Osteocyte (in vitro differentiated cells): ENCODE measurements around the gene TNFAIP2. TPM values are rescaled to one million over a fixed set of nuclear protein-coding genes. Genes with fewer than 3 reads are reported as not detected.

Experiments used
- DNase-seq: peaks from one replicate; pipeline ENCODE4 v3.0.0; 2021; ENCODE audit warnings: mixed read lengths; ENCODE audit not compliant: unreplicated experiment; ENCODE audit errors: extremely low spot score
- H3K27ac Mint-ChIP-seq: one replicate; pipeline ENCODE4 v1.8.0; 2021; ENCODE audit warnings: mild to moderate bottlenecking, mixed read lengths; ENCODE audit not compliant: unreplicated experiment
- H3K27me3 Mint-ChIP-seq: one replicate; pipeline ENCODE4 v1.8.0; 2021; ENCODE audit warnings: mixed read lengths; ENCODE audit not compliant: unreplicated experiment
- H3K36me3 Mint-ChIP-seq: one replicate; pipeline ENCODE4 v1.8.0; 2021; ENCODE audit warnings: mixed read lengths; ENCODE audit not compliant: unreplicated experiment
- H3K4me1 Mint-ChIP-seq: one replicate; pipeline ENCODE4 v1.8.0; 2021; ENCODE audit warnings: mixed read lengths; ENCODE audit not compliant: unreplicated experiment
- H3K4me3 Mint-ChIP-seq: one replicate; pipeline ENCODE4 v1.8.0; 2021; ENCODE audit warnings: mild to moderate bottlenecking, moderate library complexity, mixed read lengths; ENCODE audit not compliant: unreplicated experiment
- H3K9me3 Mint-ChIP-seq: one replicate; pipeline ENCODE4 v1.8.0; 2021; ENCODE audit warnings: mixed read lengths; ENCODE audit not compliant: unreplicated experiment
- CTCF ChIP-seq: fragments of 200-600 bp; sonication (generic); IDR thresholded peaks from 2 replicates; pipeline ENCODE4 v1.5.0; 2021; ENCODE audit warnings: antibody characterized with exemption, mild to moderate bottlenecking, moderate library complexity
- total RNA-seq: library from RNA; stranded (reverse); gene quantifications from 2 replicates; pipeline ENCODE4 v1.2.1, GENCODE V29; 2021

Gene TNFAIP2
- total RNA-seq, 1 donor from 2014 or later: 1.3 TPM

GRCh38 chr14:103078860-103079587, 44.2 kb upstream of the TNFAIP2 start:
- peaks cover 5% of the 10 kb centered on the region for H3K4me1 Mint-ChIP-seq
- H3K4me3 Mint-ChIP-seq: no peak overlapping the region
- peaks cover 2% of the 10 kb centered on the region for H3K27me3 Mint-ChIP-seq
- no peak for DNase-seq
- no peak overlapping the region for H3K27ac Mint-ChIP-seq
- H3K9me3 Mint-ChIP-seq: no peaks in the 10 kb centered on the region
- TF ChIP-seq CTCF: no peak
- H3K36me3 Mint-ChIP-seq: no peaks in the 10 kb centered on the region

GRCh38 chr14:103081951-103082350, 41.3 kb upstream of the TNFAIP2 start:
- Mint-ChIP-seq H3K9me3 (no peaks in the 10 kb centered on the region), H3K27me3 (peaks cover 9% of the 10 kb centered on the region), H3K4me1 (peaks cover 3% of the 10 kb centered on the region), H3K27ac (no peak overlapping the region), H3K4me3 (no peak overlapping the region), H3K36me3 (no peaks in the 10 kb centered on the region)
- no peak for DNase-seq
- TF ChIP-seq CTCF: no peak

- H3K36me3 Mint-ChIP-seq: no peaks in the 10 kb centered on the region
- no peak for TF ChIP-seq CTCF
- peaks cover 12% of the 10 kb centered on the region for H3K27me3 Mint-ChIP-seq
- H3K27ac Mint-ChIP-seq: no peak within 1 kb of the TSS
- DNase-seq: no peak
- no peaks in the 10 kb centered on the region for H3K9me3 Mint-ChIP-seq
- H3K4me3 Mint-ChIP-seq: peak within 1 kb of the TSS; percentile 42
- H3K4me1 Mint-ChIP-seq: peaks cover 3% of the 10 kb centered on the region
Observed at GRCh38 chr14:103084021-103084919, 39.0 kb upstream of the TNFAIP2 start, which contains the start of gene LBHD2. TSS of gene LBHD2 (plus strand) at chr14:103084210. CDS start at chr14:103086013, 1,803 bp downstream.

GRCh38 chr14:103085106-103086091, 37.9 kb upstream of the TNFAIP2 start:
- Mint-ChIP-seq H3K36me3 (no peaks in the 10 kb centered on the region), H3K27ac (no peak overlapping the region), H3K4me3 (no peak overlapping the region), H3K27me3 (peaks cover 12% of the 10 kb centered on the region), H3K9me3 (no peaks in the 10 kb centered on the region), H3K4me1 (peaks cover 3% of the 10 kb centered on the region)
- no peak for DNase-seq
- peak; percentile 29 for TF ChIP-seq CTCF
